H9 (cell line): ENCODE measurements around the gene QSOX2. TPM values are rescaled to one million over a fixed set of nuclear protein-coding genes. Genes with fewer than 3 reads are reported as not detected.

Source experiments
- DNase-seq: peaks from one replicate; pipeline ENCODE4 v3.0.0-alpha.2; 2017
- H2AFZ ChIP-seq: one replicate; pipeline ENCODE4 v1.6.1; 2013; ENCODE audit warnings: mild to moderate bottlenecking, low read length, control low read depth, moderate library complexity
- H2AK5ac ChIP-seq: 2 replicates; pipeline ENCODE4 v1.6.1; 2013; ENCODE audit warnings: low read length, control low read depth, mixed read lengths; ENCODE audit not compliant: insufficient read length
- H2BK120ac ChIP-seq: one replicate; pipeline ENCODE4 v1.6.1; 2013; ENCODE audit warnings: low read depth, mild to moderate bottlenecking, low read length, control low read depth, inconsistent platforms; ENCODE audit not compliant: poor library complexity, severe bottlenecking
- H2BK12ac ChIP-seq: 2 replicates; pipeline ENCODE4 v1.6.1; 2013; ENCODE audit warnings: low read length, control low read depth, mixed read lengths, low read depth; ENCODE audit not compliant: insufficient read length
- H2BK15ac ChIP-seq: 2 replicates; pipeline ENCODE4 v1.6.1; 2013; ENCODE audit warnings: low read depth, low read length, control low read depth
- H2BK20ac ChIP-seq: one replicate; pipeline ENCODE4 v1.6.1; 2013; ENCODE audit warnings: low read depth, mild to moderate bottlenecking, low read length, control low read depth, inconsistent platforms; ENCODE audit not compliant: poor library complexity, severe bottlenecking
- H2BK5ac ChIP-seq: 2 replicates; pipeline ENCODE4 v1.6.1; 2013; ENCODE audit warnings: low read length, control low read depth, mixed read lengths; ENCODE audit not compliant: insufficient read length
- H3K14ac ChIP-seq: 2 replicates; pipeline ENCODE4 v1.6.1; 2013; ENCODE audit warnings: low read length, control low read depth; ENCODE audit not compliant: insufficient read depth
- H3K18ac ChIP-seq: 2 replicates; pipeline ENCODE4 v1.6.1; 2013; ENCODE audit warnings: low read depth, mild to moderate bottlenecking, mixed read lengths, low read length, control low read depth; ENCODE audit not compliant: insufficient read length
- H3K23ac ChIP-seq: 2 replicates; pipeline ENCODE4 v1.6.1; 2013; ENCODE audit warnings: low read length, control low read depth, mixed read lengths, low read depth; ENCODE audit not compliant: insufficient read length
- H3K23me2 ChIP-seq: 2 replicates; pipeline ENCODE4 v1.6.1; 2013; ENCODE audit warnings: low read depth, mild to moderate bottlenecking, mixed read lengths, low read length, control low read depth; ENCODE audit not compliant: insufficient read length, poor library complexity, severe bottlenecking
- H3K27ac ChIP-seq: 2 replicates; pipeline ENCODE4 v1.5.1; 2013; ENCODE audit warnings: low read length, control low read depth, mixed read lengths, low read depth; ENCODE audit not compliant: insufficient read length
- H3K27me3 ChIP-seq: 2 replicates; pipeline ENCODE4 v1.6.1; 2013; ENCODE audit warnings: low read length, control low read depth, inconsistent platforms; ENCODE audit not compliant: insufficient read depth
- H3K4ac ChIP-seq: 2 replicates; pipeline ENCODE4 v1.6.1; 2013; ENCODE audit warnings: low read depth, mild to moderate bottlenecking, control low read depth, inconsistent platforms, low read length, moderate library complexity
- H3K4me1 ChIP-seq: 2 replicates; pipeline ENCODE4 v1.6.1; 2013; ENCODE audit warnings: low read length, control low read depth, inconsistent platforms; ENCODE audit not compliant: insufficient read depth
- H3K4me2 ChIP-seq: 2 replicates; pipeline ENCODE4 v1.6.1; 2013; ENCODE audit warnings: low read length, control low read depth, mixed read lengths; ENCODE audit not compliant: insufficient read length, insufficient read depth
- H3K56ac ChIP-seq: 2 replicates; pipeline ENCODE4 v1.6.1; 2013; ENCODE audit warnings: low read depth, mild to moderate bottlenecking, mixed read lengths, low read length, control low read depth; ENCODE audit not compliant: insufficient read length
- H3K79me1 ChIP-seq: 2 replicates; pipeline ENCODE4 v1.6.1; 2013; ENCODE audit warnings: low read depth, mild to moderate bottlenecking, moderate library complexity, low read length, control low read depth, inconsistent platforms; ENCODE audit not compliant: insufficient read depth, poor library complexity, severe bottlenecking
- H3K79me2 ChIP-seq: 2 replicates; pipeline ENCODE4 v1.6.1; 2013; ENCODE audit warnings: low read length, control low read depth, inconsistent platforms; ENCODE audit not compliant: insufficient read depth
- H3K9ac ChIP-seq: 2 replicates; pipeline ENCODE4 v1.6.1; 2013; ENCODE audit warnings: low read length, control low read depth, mixed read lengths; ENCODE audit not compliant: insufficient read length; ENCODE audit errors: extremely low read depth
- H3K9me3 ChIP-seq: one replicate; pipeline ENCODE4 v1.6.1; 2013; ENCODE audit warnings: low read depth, low read length, inconsistent platforms; ENCODE audit not compliant: control insufficient read depth
- H3T11ph ChIP-seq: one replicate; pipeline ENCODE4 v1.6.1; 2013; ENCODE audit warnings: mild to moderate bottlenecking, low read length, control low read depth, inconsistent platforms
- H4K20me1 ChIP-seq: one replicate; pipeline ENCODE4 v1.6.1; 2013; ENCODE audit not compliant: control insufficient read depth, insufficient read length, insufficient read depth
- H4K5ac ChIP-seq: 2 replicates; pipeline ENCODE4 v1.6.1; 2013; ENCODE audit warnings: low read depth, mild to moderate bottlenecking, mixed read lengths, low read length, control low read depth; ENCODE audit not compliant: insufficient read length
- H4K8ac ChIP-seq: replicated peaks from 2 replicates; pipeline ENCODE4 v1.6.1; 2013; ENCODE audit warnings: low read length, control low read depth, mixed read lengths, low read depth; ENCODE audit not compliant: insufficient read length
- H4K91ac ChIP-seq: 2 replicates; pipeline ENCODE4 v1.6.1; 2013; ENCODE audit warnings: low read depth, mild to moderate bottlenecking, moderate library complexity, mixed read lengths, low read length, control low read depth; ENCODE audit not compliant: insufficient read length
- H3K27ac Mint-ChIP-seq, 3 experiments: 2 replicates in 2 of 3; 3 replicates in 1 of 3; pipeline ENCODE4 v1.8.0; 2020 to 2021; ENCODE audit warnings: mixed read lengths in 3 of 3, mild to moderate bottlenecking in 1 of 3, moderate library complexity in 1 of 3
- H3K27me3 Mint-ChIP-seq: 2 replicates; pipeline ENCODE4 v1.8.0; 2021; ENCODE audit warnings: low read depth, mild to moderate bottlenecking, moderate library complexity, mixed read lengths
- H3K36me3 Mint-ChIP-seq, 3 experiments: 2 replicates in 2 of 3; 3 replicates in 1 of 3; pipeline ENCODE4 v1.8.0; 2020 to 2021; ENCODE audit warnings: low read depth in 3 of 3, mixed read lengths in 3 of 3; ENCODE audit not compliant: insufficient read depth in 1 of 3
- H3K4me1 Mint-ChIP-seq, 2 experiments: 2 replicates each; pipeline ENCODE4 v1.8.0; 2020; ENCODE audit warnings: mixed read lengths in 2 of 2
- H3K4me3 Mint-ChIP-seq, 2 experiments: 2 replicates in 1 of 2; 3 replicates in 1 of 2; pipeline ENCODE4 v1.8.0; 2020 to 2021; ENCODE audit warnings: mild to moderate bottlenecking in 2 of 2, mixed read lengths in 2 of 2, moderate library complexity in 1 of 2
- H3K9me3 Mint-ChIP-seq, 2 experiments: 2 replicates in 1 of 2; 3 replicates in 1 of 2; pipeline ENCODE4 v1.8.0; 2020; ENCODE audit warnings: mild to moderate bottlenecking in 2 of 2, mixed read lengths in 2 of 2, moderate library complexity in 1 of 2
- WGBS: extraction: QIAGEN DNeasy Blood & Tissue Kit; methylation state at CpG from one replicate; pipeline ENCODE4 v1.1.7; 2013; ENCODE audit warnings: missing lambda C conversion rate, low lambda C conversion rate, mixed read lengths; ENCODE audit not compliant: insufficient read length; ENCODE audit errors: extremely low coverage; 5-methylcytosine and 5-hydroxymethylcytosine counted together
- total RNA-seq: library from RNA; stranded (reverse); gene quantifications from 2 replicates; pipeline ENCODE4 v1.2.1, GENCODE V29; 2021
- TF ChIP-seq, protein P1 (sequence below): fragments of 200-600 bp; sonication (generic); conservative IDR thresholded peaks from 3 replicates; pipeline ENCODE4 v1.8.0; 2021; ENCODE audit warnings: antibody characterized with exemption, mild to moderate bottlenecking

QSOX2 gene
- total RNA-seq, 1 experiment from 2014 or later = 25.8 TPM

GRCh38 chr9:136219276-136219675 is 26.3 kb downstream of the QSOX2 start:
- Histone ChIP-seq H3K18ac (no peak overlapping the region), H3K14ac (no peak overlapping the region), H3K4ac (no peak overlapping the region), H3K4me2 (no peak overlapping the region), H3K56ac (no peak overlapping the region), H2BK120ac (no peak overlapping the region), H4K20me1 (no peaks in the 10 kb centered on the region), H4K5ac (no peak overlapping the region), H3T11ph (no peak overlapping the region), H3K79me2 (no peaks in the 10 kb centered on the region), H3K23ac (no peak overlapping the region), H3K23me2 (no peaks in the 10 kb centered on the region), H3K27me3 (no peaks in the 10 kb centered on the region), H2AK5ac (no peak overlapping the region), H2BK12ac (no peak overlapping the region), H3K79me1 (no peaks in the 10 kb centered on the region), H3K27ac (no peak overlapping the region), H2BK20ac (no peak overlapping the region), H2BK15ac (no peak overlapping the region), H3K9me3 (no peaks in the 10 kb centered on the region), H2AFZ (no peak overlapping the region), H4K8ac (no peak overlapping the region), H3K9ac (no peak overlapping the region), H4K91ac (no peak overlapping the region), H2BK5ac (no peak overlapping the region), H3K4me1 (no peaks in the 10 kb centered on the region)
- TF ChIP-seq, protein P1, sequence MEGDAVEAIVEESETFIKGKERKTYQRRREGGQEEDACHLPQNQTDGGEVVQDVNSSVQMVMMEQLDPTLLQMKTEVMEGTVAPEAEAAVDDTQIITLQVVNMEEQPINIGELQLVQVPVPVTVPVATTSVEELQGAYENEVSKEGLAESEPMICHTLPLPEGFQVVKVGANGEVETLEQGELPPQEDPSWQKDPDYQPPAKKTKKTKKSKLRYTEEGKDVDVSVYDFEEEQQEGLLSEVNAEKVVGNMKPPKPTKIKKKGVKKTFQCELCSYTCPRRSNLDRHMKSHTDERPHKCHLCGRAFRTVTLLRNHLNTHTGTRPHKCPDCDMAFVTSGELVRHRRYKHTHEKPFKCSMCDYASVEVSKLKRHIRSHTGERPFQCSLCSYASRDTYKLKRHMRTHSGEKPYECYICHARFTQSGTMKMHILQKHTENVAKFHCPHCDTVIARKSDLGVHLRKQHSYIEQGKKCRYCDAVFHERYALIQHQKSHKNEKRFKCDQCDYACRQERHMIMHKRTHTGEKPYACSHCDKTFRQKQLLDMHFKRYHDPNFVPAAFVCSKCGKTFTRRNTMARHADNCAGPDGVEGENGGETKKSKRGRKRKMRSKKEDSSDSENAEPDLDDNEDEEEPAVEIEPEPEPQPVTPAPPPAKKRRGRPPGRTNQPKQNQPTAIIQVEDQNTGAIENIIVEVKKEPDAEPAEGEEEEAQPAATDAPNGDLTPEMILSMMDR = no peak
- Mint-ChIP-seq H3K4me3 (no peak overlapping the region), H3K27ac (peak overlapping the region in 2 of 3 experiments; percentile 39 to 50; a peak in 1 of 7 replicates), H3K36me3 (peaks cover 25 to 59% (median 39%) of the 10 kb centered on the region in 3 experiments), H3K4me1 (no peaks in the 10 kb centered on the region), H3K27me3 (no peaks in the 10 kb centered on the region), H3K9me3 (no peaks in the 10 kb centered on the region; a peak in 1 of 5 replicates)
- DNase-seq = no peak
- no CpG with 5 or more reads among the region's 13 CpGs for WGBS
